Bronchial epithelial cell (primary cell): ENCODE results near the gene HYAL2. TPM values are rescaled to one million over a fixed set of nuclear protein-coding genes. Genes with fewer than 3 reads are reported as not detected.

Experiments
- DNase-seq: peaks from one replicate; pipeline ENCODE4 v3.0.0-alpha.2; 2010; ENCODE audit warnings: low read depth
- FAIRE-seq: peaks from 2 replicates; lab custom pipeline; 2011; peaks lifted over from hg19 to GRCh38; lab: Jason Lieb, UNC
- H3K27me3 ChIP-seq: 2 replicates; pipeline ENCODE4 v1.5.1; 2011; ENCODE audit warnings: low read length; ENCODE audit not compliant: control insufficient read depth, insufficient read depth
- H3K36me3 ChIP-seq: 2 replicates; pipeline ENCODE4 v1.5.1; 2011; ENCODE audit warnings: low read length; ENCODE audit not compliant: control insufficient read depth, insufficient read depth
- H3K4me3 ChIP-seq: 2 replicates; pipeline ENCODE4 v1.5.1; 2011; ENCODE audit warnings: mild to moderate bottlenecking, low read depth, low read length, control low read depth
- total RNA-seq: library from RNA; depleted of rRNA; stranded (reverse); fragments of >200 nt; gene quantifications from 2 replicates; pipeline ENCODE4 v1.2.1, GENCODE V29; 2014
- TF ChIP-seq, protein P1 (sequence below): IDR thresholded peaks from 2 replicates; pipeline ENCODE4 v1.5.1; 2011; ENCODE audit warnings: mild to moderate bottlenecking, moderate library complexity, low read length, control low read depth, inconsistent platforms; ENCODE audit not compliant: insufficient read depth, severe bottlenecking

The HYAL2 gene
- total RNA-seq, 1 donor from 2014 or later = 55.0 TPM

DNA sequence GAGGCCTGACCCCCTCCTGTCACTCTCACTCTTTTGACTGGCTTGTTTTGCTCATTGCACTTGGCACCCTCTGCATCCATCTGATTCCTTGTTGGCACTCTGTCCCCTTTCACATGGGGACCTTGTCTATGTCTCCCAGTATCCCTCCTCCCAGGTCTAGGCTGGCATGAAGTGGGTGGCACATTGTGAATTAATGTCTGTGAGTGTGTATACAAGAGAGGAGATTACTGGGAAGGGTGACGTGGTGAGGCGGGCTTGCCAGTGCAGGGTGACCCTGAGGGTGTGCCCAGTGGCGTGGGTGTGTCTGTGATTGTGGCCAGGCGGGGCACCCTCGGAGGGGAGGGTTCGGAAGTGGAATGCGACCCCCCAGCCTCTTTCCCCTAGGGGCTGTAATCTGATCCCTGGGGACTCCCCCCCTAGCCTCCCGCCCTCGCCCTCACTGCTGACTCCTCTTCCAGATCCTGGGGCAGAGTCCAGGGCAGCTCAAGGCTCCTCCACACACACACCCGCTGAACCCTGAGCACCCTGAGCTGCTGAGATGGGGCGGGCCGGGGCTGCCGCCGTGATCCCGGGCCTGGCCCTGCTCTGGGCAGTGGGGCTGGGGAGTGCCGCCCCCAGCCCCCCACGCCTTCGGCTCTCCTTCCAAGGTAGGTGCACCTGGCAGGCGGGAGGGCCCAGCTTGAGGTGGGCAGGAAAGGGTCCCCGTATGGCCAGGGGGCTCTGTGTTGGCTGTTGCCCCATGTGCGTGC, 53.7 kb downstream of the HYAL2 start, which contains the start of gene SEMA3B:
TSS of gene SEMA3B (plus strand) at position 445 of the 749 bp plus-strand sequence. CDS start at position 539, 94 bp downstream.
- no peak for FAIRE-seq
- H3K4me3 ChIP-seq = no peak within 1 kb of the TSS
- no peaks in the 10 kb centered on the region for H3K36me3 ChIP-seq
- DNase-seq = peak; percentile 74
- TF ChIP-seq, protein P1, sequence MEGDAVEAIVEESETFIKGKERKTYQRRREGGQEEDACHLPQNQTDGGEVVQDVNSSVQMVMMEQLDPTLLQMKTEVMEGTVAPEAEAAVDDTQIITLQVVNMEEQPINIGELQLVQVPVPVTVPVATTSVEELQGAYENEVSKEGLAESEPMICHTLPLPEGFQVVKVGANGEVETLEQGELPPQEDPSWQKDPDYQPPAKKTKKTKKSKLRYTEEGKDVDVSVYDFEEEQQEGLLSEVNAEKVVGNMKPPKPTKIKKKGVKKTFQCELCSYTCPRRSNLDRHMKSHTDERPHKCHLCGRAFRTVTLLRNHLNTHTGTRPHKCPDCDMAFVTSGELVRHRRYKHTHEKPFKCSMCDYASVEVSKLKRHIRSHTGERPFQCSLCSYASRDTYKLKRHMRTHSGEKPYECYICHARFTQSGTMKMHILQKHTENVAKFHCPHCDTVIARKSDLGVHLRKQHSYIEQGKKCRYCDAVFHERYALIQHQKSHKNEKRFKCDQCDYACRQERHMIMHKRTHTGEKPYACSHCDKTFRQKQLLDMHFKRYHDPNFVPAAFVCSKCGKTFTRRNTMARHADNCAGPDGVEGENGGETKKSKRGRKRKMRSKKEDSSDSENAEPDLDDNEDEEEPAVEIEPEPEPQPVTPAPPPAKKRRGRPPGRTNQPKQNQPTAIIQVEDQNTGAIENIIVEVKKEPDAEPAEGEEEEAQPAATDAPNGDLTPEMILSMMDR = no peak
- no peaks in the 10 kb centered on the region for H3K27me3 ChIP-seq

DNA sequence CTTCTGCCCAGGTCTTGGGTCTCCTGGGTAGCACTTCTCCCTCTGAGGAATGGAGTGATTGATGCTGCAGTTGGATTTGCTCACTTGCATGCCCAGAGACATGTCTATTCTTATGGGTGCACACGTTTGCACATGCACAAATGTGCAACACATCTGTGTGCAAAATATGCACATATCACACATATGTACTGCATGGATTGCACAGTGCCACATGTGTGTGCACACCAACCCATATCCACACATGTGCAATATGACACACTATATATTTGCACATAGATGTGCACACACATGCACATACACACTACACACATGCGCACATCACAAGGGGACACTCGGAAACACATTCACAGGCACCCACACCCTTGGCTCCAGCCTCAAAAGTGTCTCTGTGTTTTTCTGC, 54.3 kb downstream of the HYAL2 start:
- no peaks in the 10 kb centered on the region for H3K36me3 ChIP-seq

More for the DNA sequence above, 54.3 kb downstream of the HYAL2 start:
- TF ChIP-seq, protein P1 = no peak
- Histone ChIP-seq H3K4me3 (no peak overlapping the region), H3K27me3 (no peaks in the 10 kb centered on the region)
- FAIRE-seq = no peak
- no peak for DNase-seq

Other genes starting within 250 kb of the HYAL2 start
- 80.3 and 129 TPM in 2 replicates for gene RBM5, start 233.8 kb downstream of the HYAL2 start, total RNA-seq
- gene SEMA3F, start 167.4 kb downstream of the HYAL2 start, total RNA-seq = 35.5 and 76.0 TPM in 2 replicates
- gene GNAT1, start 131.1 kb downstream of the HYAL2 start, total RNA-seq = 0.26 TPM in 1 of 2 replicates, not detected in the other
- not detected in 2 replicates for gene SLC38A3, start 117.5 kb downstream of the HYAL2 start, total RNA-seq
- gene GNAI2, start 86.5 kb downstream of the HYAL2 start, total RNA-seq = 97.9 and 129 TPM in 2 replicates
- gene SEMA3B, start 53.6 kb downstream of the HYAL2 start, total RNA-seq = 2.3 and 7.1 TPM in 2 replicates
- gene LSMEM2, start 43.7 kb downstream of the HYAL2 start, total RNA-seq = under 0.01 TPM in 1 of 2 replicates, not detected in the other
- gene IFRD2, start 30.3 kb downstream of the HYAL2 start, total RNA-seq = 104 and 177 TPM in 2 replicates
- gene HYAL3, start 23.3 kb downstream of the HYAL2 start, total RNA-seq = 6.6 and 6.8 TPM in 2 replicates
- 1.3 and 2.0 TPM in 2 replicates for gene NAA80, start 23.3 kb downstream of the HYAL2 start, total RNA-seq
- gene HYAL1, start 19.2 kb downstream of the HYAL2 start, total RNA-seq = 7.1 and 8.3 TPM in 2 replicates
- 21.9 and 23.3 TPM in 2 replicates for gene TUSC2, start 5.5 kb upstream of the HYAL2 start, total RNA-seq
- gene RASSF1, start 18.1 kb upstream of the HYAL2 start, total RNA-seq = 15.5 and 25.5 TPM in 2 replicates
- gene ZMYND10, start 23.0 kb upstream of the HYAL2 start, total RNA-seq = 0.13 and 0.53 TPM in 2 replicates
- 11.0 and 17.1 TPM in 2 replicates for gene NPRL2, start 28.0 kb upstream of the HYAL2 start, total RNA-seq
- gene CYB561D2, start 28.1 kb upstream of the HYAL2 start, total RNA-seq = 18.9 and 22.1 TPM in 2 replicates
- 19.7 and 22.8 TPM in 2 replicates for gene TMEM115, start 36.8 kb upstream of the HYAL2 start, total RNA-seq
- not detected in 2 replicates for gene CACNA2D2, start 180.9 kb upstream of the HYAL2 start, total RNA-seq
- 1.2 and 3.2 TPM in 2 replicates for gene C3orf18, start 245.0 kb upstream of the HYAL2 start, total RNA-seq
- 6.6 and 8.4 TPM in 2 replicates for gene HEMK1, start 246.8 kb upstream of the HYAL2 start, total RNA-seq